Sigmoid colon (tissue), 7 donors: ENCODE data around the gene HK1. TPM values are rescaled to one million over a fixed set of nuclear protein-coding genes. Genes with fewer than 3 reads are reported as not detected.

Experiments
- DNase-seq: peaks from one replicate; pipeline ENCODE4 v3.0.0-alpha.2; 2019
- H3K27ac ChIP-seq, 4 donors: fragments of 200-600 bp; sonication (generic); one replicate each; pipeline ENCODE4 v1.5.1; 2016 to 2019; ENCODE audit warnings: mild to moderate bottlenecking in 1 of 4
- H3K27me3 ChIP-seq, 3 donors: fragments of 200-600 bp; sonication (generic); one replicate each; pipeline ENCODE4 v1.5.1; 2019; ENCODE audit warnings: mild to moderate bottlenecking in 1 of 3
- H3K36me3 ChIP-seq, 4 donors: fragments of 200-600 bp; sonication (generic); one replicate each; pipeline ENCODE4 v1.5.1; 2016 to 2019
- H3K4me1 ChIP-seq, 4 donors: fragments of 200-600 bp; sonication (generic); one replicate each; pipeline ENCODE4 v1.5.1; 2017 to 2019
- H3K4me3 ChIP-seq, 4 donors: fragments of 200-600 bp; sonication (generic); one replicate each; pipeline ENCODE4 v1.5.1; 2017 to 2019; ENCODE audit warnings: mild to moderate bottlenecking in 2 of 4, moderate library complexity in 1 of 4
- H3K9me3 ChIP-seq, 4 donors: fragments of 200-600 bp in 3 of 4; sonication (generic) in 3 of 4; one replicate each; pipeline versions ENCODE4 v1.5.1 to v1.6.1; 2013 to 2019
- CTCF ChIP-seq, 4 experiments: fragments of 450-650 bp in 3 of 4; fragments of 200-600 bp in 1 of 4; IDR thresholded peaks; one replicate each; pipeline ENCODE4 v1.5.1; 2016 to 2019; ENCODE audit warnings: antibody characterized with exemption in 4 of 4, mild to moderate bottlenecking in 3 of 4, moderate library complexity in 2 of 4
- EP300 ChIP-seq, 4 donors: sonication (generic); formaldehyde crosslinking; IDR thresholded peaks; one replicate each; pipeline ENCODE4 v1.6.1; 2017; ENCODE audit warnings: antibody characterized with exemption in 4 of 4
- POLR2A ChIP-seq, 2 donors: fragments of 450-650 bp; IDR thresholded peaks; one replicate each; pipeline ENCODE4 v1.6.1; 2016; ENCODE audit warnings: antibody characterized with exemption in 2 of 2, mild to moderate bottlenecking in 2 of 2, moderate library complexity in 2 of 2
- POLR2AphosphoS5 ChIP-seq, 4 donors: sonication (generic); formaldehyde crosslinking; IDR thresholded peaks; one replicate each; pipeline ENCODE4 v1.6.1; 2017; ENCODE audit warnings: antibody characterized with exemption in 4 of 4
- WGBS, 2 donors: extraction: QIAGEN DNeasy Blood & Tissue Kit; methylation state at CpG; one replicate each; pipeline ENCODE4 v1.1.7; 2013; 5-methylcytosine and 5-hydroxymethylcytosine counted together
- intact Hi-C: fragments of 100-400 bp; cut with DNase I; formaldehyde crosslinking; loops from one replicate; pipeline ENCODE4 v1.15.1; 2023
- polyA plus RNA-seq, 3 donors: library from polyadenylated mRNA; stranded (reverse); fragments of 200-250 nt; gene quantifications; one replicate each; pipeline ENCODE4 v1.2.3, GENCODE V29; 2013
- total RNA-seq, 4 donors: library from RNA; depleted of rRNA; stranded (reverse); fragments of >200 nt; gene quantifications; one replicate each; pipeline ENCODE4 v1.1.0, GENCODE V29; 2016
- donor health status: healthy with polysubstance abuse.
- donor health status: Bipolar disorder and iron deficiency.
- donor health status: healthy.

Gene HK1
- total and polyA plus RNA-seq, 7 donors: 23.4 to 74.9 (median 65.8) TPM

GRCh38 chr10:69437321-69438259 lies 159.3 kb downstream of the HK1 start:
- no peak overlapping the region for H3K27ac ChIP-seq
- intact Hi-C loops: no loop called here
- H3K27me3 ChIP-seq: no peaks in the 10 kb centered on the region
- DNase-seq: peak; percentile 38
- H3K36me3 ChIP-seq: peaks cover 0 to 5% (median 0%) of the 10 kb centered on the region in 4 donors
- H3K9me3 ChIP-seq: no peaks in the 10 kb centered on the region
- WGBS, 2 donors: 89 to 91% methylated on average over 13 of the region's 13 CpGs
- peaks cover 0 to 19% (median 17%) of the 10 kb centered on the region in 4 donors for H3K4me1 ChIP-seq
- TF ChIP-seq CTCF (IDR thresholded peaks at IDR 0.05) (no peak), POLR2A (IDR thresholded peaks at IDR 0.05) (no peak), POLR2AphosphoS5 (IDR thresholded peaks at IDR 0.05) (no peak), EP300 (IDR thresholded peaks at IDR 0.05) (no peak)
- no peak overlapping the region for H3K4me3 ChIP-seq

DNA sequence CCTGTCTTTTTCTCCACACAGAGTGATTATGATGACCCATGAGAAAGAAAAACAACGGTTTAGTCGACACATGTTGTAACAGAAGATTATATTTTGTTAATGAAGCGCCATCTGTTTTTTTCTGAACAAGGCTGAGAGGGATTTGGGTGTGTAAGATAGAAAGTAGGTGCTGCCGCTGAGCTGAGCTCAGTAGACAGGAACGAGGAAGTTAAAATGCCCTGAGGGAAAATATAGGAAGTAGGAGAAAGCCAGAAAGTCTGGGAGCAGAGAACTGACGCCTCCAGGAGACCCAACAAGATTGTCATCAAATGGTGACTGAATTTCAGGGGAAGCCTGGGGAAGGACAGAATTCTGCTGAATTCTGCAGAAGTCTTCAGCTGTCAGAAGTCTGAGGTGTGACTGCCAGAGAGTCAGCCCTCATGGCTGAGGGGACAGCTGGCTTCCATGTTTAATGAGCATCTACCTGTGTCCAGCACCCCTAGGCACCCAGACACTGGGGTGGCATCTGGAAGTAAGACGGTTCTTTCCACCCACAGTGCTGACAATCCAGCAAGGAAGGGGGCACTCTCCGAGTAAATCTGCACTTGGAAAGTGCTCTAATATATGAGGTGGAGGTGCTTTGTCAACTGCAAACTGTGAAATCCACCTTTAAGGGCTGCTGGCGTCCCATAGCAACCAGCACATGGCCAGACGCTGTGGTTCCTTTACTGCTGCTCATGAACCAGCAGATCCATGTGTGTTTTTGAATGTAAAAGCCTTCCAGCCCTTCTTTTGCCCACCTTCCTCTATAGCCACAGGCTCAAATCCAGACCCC lies 160.4 kb downstream of the HK1 start:
- 15 to 35% methylated on average over 10 of the region's 10 CpGs for WGBS, 2 donors
- H3K4me1 ChIP-seq: peaks cover 0 to 19% (median 17%) of the 10 kb centered on the region in 4 donors
- peak; percentile 49 for DNase-seq
- peak overlapping the region; percentile 44 to 65 (median 58) for H3K27ac ChIP-seq
- intact Hi-C loops: no loop called here
- H3K27me3 ChIP-seq: no peaks in the 10 kb centered on the region
- H3K36me3 ChIP-seq: no peaks in the 10 kb centered on the region
- no peak for TF ChIP-seq POLR2A (IDR thresholded peaks at IDR 0.05)
- no peak for TF ChIP-seq CTCF (IDR thresholded peaks at IDR 0.05)
- TF ChIP-seq POLR2AphosphoS5 (IDR thresholded peaks at IDR 0.05): no peak
- TF ChIP-seq EP300 (IDR thresholded peaks at IDR 0.05): no peak
- no peaks in the 10 kb centered on the region for H3K9me3 ChIP-seq
- no peak overlapping the region for H3K4me3 ChIP-seq

DNA sequence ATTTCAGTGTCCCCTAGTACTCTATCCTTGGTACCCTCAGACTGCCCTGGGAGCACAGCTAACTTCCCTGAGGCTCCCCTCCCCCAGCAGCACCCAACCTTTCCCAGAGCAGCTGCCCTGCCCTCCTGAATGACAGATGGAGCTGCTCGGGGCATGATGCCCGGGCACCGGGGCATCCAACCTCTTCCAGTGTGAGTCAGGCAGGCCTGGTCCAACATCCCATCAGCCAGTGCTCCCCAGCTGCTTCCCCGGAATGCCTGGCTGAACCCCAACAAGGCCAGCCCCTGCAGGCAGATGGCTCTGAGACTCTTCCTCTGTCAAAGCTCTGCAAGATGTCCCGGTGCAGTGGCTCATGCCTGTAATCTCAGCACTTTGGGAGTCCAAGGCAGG lies 161.0 kb downstream of the HK1 start:
- Histone ChIP-seq H3K4me1 (peaks cover 0 to 19% (median 17%) of the 10 kb centered on the region in 4 donors), H3K9me3 (no peaks in the 10 kb centered on the region), H3K4me3 (no peak overlapping the region), H3K27me3 (no peaks in the 10 kb centered on the region), H3K27ac (peak overlapping the region; percentile 44 to 65 (median 58)), H3K36me3 (no peaks in the 10 kb centered on the region)
- peak; percentile 85 for DNase-seq
- TF ChIP-seq POLR2AphosphoS5 (IDR thresholded peaks at IDR 0.05) (peak in 3 of 4 donors; percentile 24 to 27 (median 25)), EP300 (IDR thresholded peaks at IDR 0.05) (no peak)
- intact Hi-C loops: no loop called here
- 20 to 63% methylated on average over 5 of the region's 5 CpGs for WGBS, 2 donors

- intact Hi-C loops: no loop called here
- Histone ChIP-seq H3K36me3 (no peaks in the 10 kb centered on the region), H3K27ac (peak overlapping the region; percentile 16 to 64 (median 48)), H3K27me3 (no peaks in the 10 kb centered on the region), H3K9me3 (no peaks in the 10 kb centered on the region), H3K4me3 (no peak overlapping the region), H3K4me1 (peaks cover 0 to 19% (median 17%) of the 10 kb centered on the region in 4 donors)
- 35 to 51% methylated on average over 5 of the region's 5 CpGs for WGBS, 2 donors
- DNase-seq: peak; percentile 65
- TF ChIP-seq POLR2A (IDR thresholded peaks at IDR 0.05): no peak
- no peak for TF ChIP-seq POLR2AphosphoS5 (IDR thresholded peaks at IDR 0.05)
- TF ChIP-seq EP300 (IDR thresholded peaks at IDR 0.05): no peak
- no peak for TF ChIP-seq CTCF (IDR thresholded peaks at IDR 0.05)
Measured at GRCh38 chr10:69439813-69440506, 161.7 kb downstream of the HK1 start.
